BJ (cell line): ENCODE data around the gene HSPG2. TPM values are rescaled to one million over a fixed set of nuclear protein-coding genes. Genes with fewer than 3 reads are reported as not detected.

Experiments used
- CTCF ChIA-PET: fragments of 350-600 bp; formaldehyde crosslinking; extraction: SDS; loops from one replicate; lab custom pipeline; 2021; ENCODE audit warnings: antibody characterized with exemption, inconsistent platforms; lab: Yijun Ruan, JAX
- POLR2A ChIA-PET: fragments of 300-600 bp; sonication (Branson Sonifier 250); formaldehyde crosslinking; extraction: SDS; loops from one replicate; lab custom pipeline; 2021; ENCODE audit warnings: antibody characterized with exemption; lab: Charles Lee
- DNase-seq: peaks from one replicate; pipeline ENCODE4 v3.0.0-alpha.2; 2011; ENCODE audit warnings: low read depth
- H3K27me3 ChIP-seq: 2 replicates; pipeline ENCODE4 v1.6.0; 2011; ENCODE audit warnings: low read length; ENCODE audit not compliant: control insufficient read depth, insufficient read depth
- H3K36me3 ChIP-seq: 2 replicates; pipeline ENCODE4 v1.5.1; 2011; ENCODE audit warnings: low read length; ENCODE audit not compliant: control insufficient read depth, insufficient read depth
- H3K4me3 ChIP-seq: 2 replicates; pipeline ENCODE4 v1.5.1; 2011; ENCODE audit warnings: low read depth, mild to moderate bottlenecking, control low read depth, low read length
- polyA plus RNA-seq: library from polyadenylated mRNA; depleted of rRNA; stranded (reverse); fragments of >200 nt; gene quantifications from 2 replicates; pipeline ENCODE4 v1.2.3, GENCODE V29; 2011
- TF ChIP-seq, protein P1 (sequence below): IDR thresholded peaks from 2 replicates; pipeline ENCODE4 v1.5.1; 2011; ENCODE audit warnings: low read depth, mild to moderate bottlenecking, control low read depth, inconsistent platforms, low read length, moderate library complexity; ENCODE audit not compliant: insufficient read depth

HSPG2 gene
- polyA plus RNA-seq, 1 experiment, result 45.1 TPM

DNA sequence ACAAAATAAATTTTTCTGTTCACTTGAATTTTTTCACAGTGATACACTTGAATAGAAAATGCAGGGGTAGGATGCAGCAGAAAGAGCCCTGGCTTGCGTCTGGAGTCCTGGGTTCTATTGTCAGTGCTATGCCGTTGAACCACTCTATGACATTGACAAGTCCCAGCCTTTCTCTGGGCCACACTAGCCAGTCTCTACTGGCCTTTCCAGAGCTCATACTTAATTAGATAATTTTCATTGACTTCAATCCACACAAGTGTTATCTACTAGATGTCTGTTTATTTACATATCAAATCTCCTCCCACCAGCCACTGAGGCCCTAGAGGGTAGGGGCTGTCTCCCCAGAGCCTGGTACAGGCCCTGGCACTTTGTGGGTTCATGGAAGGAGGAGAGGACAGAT is 24.2 kb upstream of the HSPG2 start:
- H3K36me3 ChIP-seq, result no peaks in the 10 kb centered on the region
- TF ChIP-seq, protein P1, sequence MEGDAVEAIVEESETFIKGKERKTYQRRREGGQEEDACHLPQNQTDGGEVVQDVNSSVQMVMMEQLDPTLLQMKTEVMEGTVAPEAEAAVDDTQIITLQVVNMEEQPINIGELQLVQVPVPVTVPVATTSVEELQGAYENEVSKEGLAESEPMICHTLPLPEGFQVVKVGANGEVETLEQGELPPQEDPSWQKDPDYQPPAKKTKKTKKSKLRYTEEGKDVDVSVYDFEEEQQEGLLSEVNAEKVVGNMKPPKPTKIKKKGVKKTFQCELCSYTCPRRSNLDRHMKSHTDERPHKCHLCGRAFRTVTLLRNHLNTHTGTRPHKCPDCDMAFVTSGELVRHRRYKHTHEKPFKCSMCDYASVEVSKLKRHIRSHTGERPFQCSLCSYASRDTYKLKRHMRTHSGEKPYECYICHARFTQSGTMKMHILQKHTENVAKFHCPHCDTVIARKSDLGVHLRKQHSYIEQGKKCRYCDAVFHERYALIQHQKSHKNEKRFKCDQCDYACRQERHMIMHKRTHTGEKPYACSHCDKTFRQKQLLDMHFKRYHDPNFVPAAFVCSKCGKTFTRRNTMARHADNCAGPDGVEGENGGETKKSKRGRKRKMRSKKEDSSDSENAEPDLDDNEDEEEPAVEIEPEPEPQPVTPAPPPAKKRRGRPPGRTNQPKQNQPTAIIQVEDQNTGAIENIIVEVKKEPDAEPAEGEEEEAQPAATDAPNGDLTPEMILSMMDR, result no peak
- no peak for DNase-seq
- CTCF ChIA-PET, result interaction anchor here (1.2 kb wide), 1 partner anchor 259 kb away, joined by 3 read pairs; no protein-coding TSS in a partner anchor
- POLR2A ChIA-PET, result no interaction called here
- no peaks in the 10 kb centered on the region for H3K27me3 ChIP-seq
- H3K4me3 ChIP-seq, result no peak overlapping the region

DNA sequence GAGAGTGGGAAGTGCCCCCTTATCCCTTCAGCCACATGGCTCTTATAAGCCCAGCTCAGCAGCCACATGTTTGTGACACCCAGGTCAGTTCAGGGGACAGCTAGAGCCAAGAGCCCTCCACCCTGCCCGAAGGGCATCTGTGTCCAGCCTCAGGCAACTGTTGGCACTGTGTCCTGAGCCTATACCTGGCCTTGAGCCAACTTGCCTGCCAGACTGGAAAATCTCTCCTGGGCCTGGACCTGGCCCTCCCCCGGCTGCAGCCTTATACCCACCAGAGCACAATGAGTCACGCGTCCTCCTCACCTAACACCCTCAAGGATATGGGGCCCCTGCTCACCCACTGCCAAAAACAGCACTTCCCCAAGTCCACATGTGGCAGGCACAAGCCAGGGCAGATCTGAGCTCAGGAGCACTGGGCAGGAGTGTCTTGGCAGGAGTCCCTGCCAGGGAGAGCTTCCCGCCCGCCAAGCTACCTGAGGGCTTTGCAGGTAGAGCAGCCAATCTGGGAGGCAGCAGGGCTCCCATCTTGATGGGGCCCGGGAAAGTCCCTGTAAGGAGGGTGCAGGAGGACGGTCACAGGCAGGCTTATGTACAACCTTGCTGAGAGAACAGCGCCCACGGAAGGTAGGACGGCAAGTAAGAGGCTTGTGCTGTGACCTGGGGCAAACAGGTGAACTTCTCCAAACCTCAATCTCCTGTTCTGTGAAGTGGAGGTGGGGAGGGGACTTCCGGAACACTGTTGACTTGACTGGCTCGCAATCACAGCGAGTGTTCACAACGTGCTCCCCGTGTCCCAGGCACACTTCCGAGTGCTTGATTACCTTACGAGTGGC is 19.8 kb upstream of the HSPG2 start:
- Histone ChIP-seq H3K4me3 (no peak overlapping the region), H3K27me3 (no peaks in the 10 kb centered on the region), H3K36me3 (no peaks in the 10 kb centered on the region)
- DNase-seq, result no peak
- TF ChIP-seq, protein P1, result no peak
- ChIA-PET CTCF (interaction anchor here (0.8 to 1.8 kb wide), 4 partner anchors 9 to 133 kb away, joined by 3 to 5 read pairs (median 4); no protein-coding TSS in a partner anchor), POLR2A (no interaction called here)

DNA sequence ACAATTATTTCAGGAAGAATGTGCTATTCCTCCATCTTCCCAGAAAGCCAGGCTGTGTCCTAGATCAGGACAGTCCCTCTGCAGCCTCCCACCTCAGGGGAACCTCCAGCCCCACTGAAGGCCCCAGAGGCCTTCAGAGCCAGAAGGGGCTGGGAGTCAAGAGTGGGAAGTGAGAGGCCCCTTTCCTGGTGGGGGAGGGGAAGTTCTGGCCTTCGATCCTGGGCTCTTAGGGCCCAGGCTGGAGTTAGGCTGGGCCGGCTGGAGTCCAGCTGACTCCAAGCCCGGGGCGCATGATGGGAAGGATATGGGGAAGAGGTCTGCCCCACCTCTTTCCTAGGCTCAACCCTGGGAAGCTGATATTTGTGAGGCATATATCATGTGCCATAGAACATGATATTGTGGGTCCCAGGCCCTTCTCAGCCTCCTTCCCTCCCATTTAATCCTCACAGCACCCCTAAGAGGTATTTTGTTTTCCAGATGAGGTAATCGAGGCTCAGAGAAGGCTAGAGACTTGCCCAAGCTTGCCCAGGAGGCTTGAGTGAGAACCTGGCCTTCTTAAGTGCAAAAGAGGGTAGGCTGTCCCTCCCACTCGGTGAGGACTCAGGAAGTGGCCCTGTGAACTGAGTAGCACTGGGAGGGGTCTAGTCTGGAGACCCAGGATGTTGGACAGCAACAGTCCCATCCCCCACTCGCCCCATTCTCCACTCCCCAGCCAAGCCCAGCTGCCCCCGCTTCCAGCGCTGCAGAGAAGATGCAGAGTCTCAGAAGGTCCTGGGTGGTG is 18.6 kb upstream of the HSPG2 start:
- Histone ChIP-seq H3K27me3 (no peaks in the 10 kb centered on the region), H3K36me3 (no peaks in the 10 kb centered on the region), H3K4me3 (no peak overlapping the region)
- DNase-seq, result no peak
- TF ChIP-seq, protein P1, result no peak
- ChIA-PET POLR2A (no interaction called here), CTCF (interaction anchor here (0.6 to 1.8 kb wide), 7 partner anchors 9 to 132 kb away, joined by 3 to 5 read pairs (median 3); no protein-coding TSS in a partner anchor)

DNA sequence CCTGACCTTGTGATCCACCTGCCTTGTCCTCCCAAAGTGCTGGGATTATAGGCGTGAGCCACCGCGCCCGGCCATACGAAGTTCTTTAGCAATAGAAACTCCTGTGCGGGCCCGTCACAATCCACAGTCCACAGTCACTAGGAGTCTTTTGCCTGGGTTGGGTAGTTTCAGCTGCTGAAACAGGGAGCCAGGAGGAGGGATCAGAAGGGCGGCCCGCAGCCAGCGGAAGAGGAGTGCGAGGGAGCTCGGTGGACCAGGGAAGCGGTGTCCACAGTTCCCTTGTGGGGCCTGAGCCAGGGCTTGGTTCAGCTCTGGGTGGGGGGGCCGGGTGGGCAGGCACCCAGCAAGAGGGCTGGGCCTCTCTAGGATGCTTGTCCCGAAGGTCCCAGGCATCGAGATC is 17.9 kb upstream of the HSPG2 start:
- no peaks in the 10 kb centered on the region for H3K36me3 ChIP-seq
- TF ChIP-seq, protein P1, result no peak
- H3K27me3 ChIP-seq, result no peaks in the 10 kb centered on the region
- no peak for DNase-seq
- H3K4me3 ChIP-seq, result no peak overlapping the region
- ChIA-PET CTCF (interaction anchor here (1.0 to 1.6 kb wide), 2 partner anchors 9 to 93 kb away, joined by 3 read pairs; no protein-coding TSS in a partner anchor), POLR2A (no interaction called here)
